ENCODE results near the gene PIP5K1B.

The PIP5K1B gene

DNA sequence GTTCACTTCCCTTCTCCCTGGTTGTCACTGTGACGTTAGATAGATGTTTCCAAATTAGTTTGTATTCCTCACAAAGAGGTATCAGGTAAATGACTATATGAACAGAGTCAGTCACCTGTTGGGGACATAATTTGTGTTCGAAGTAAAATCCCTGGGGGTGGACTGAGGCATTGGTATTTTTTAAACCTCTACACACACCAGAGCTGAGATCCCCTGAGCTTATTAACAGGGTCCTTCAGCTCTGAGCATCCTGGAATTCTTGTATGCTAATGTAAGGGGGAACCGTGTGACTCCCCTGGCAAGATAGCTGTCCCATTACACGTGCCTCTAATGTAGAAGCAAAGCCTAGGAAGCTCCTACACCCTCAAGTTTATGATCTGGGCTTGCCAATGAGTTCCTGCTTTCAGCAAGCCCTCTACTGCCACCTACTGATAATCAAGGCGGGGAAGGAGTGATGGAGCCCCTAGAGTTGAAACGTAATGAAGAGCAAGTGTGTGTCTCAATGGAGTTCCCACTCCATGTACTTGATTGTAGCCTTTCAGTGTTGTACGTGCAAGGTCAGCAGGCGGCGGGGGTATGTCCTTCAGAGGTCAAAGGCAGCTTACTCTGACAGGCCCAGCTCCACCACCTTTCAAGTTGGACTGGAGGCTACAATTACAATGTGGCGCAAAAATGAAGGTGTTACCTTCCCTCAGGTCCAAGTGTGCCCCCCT is 294.5 kb downstream of the PIP5K1B start:
- peak; percentile 76 for DNase-seq
- in situ Hi-C loops (cut with HindIII; ENCODE audit: low pct_ligation_motif_present, low sequenced_read_pairs) = no loop called here
- no peak overlapping the region for H3K4me3 ChIP-seq (ENCODE audit: low read depth, low read length)
- TF ChIP-seq, protein P1, sequence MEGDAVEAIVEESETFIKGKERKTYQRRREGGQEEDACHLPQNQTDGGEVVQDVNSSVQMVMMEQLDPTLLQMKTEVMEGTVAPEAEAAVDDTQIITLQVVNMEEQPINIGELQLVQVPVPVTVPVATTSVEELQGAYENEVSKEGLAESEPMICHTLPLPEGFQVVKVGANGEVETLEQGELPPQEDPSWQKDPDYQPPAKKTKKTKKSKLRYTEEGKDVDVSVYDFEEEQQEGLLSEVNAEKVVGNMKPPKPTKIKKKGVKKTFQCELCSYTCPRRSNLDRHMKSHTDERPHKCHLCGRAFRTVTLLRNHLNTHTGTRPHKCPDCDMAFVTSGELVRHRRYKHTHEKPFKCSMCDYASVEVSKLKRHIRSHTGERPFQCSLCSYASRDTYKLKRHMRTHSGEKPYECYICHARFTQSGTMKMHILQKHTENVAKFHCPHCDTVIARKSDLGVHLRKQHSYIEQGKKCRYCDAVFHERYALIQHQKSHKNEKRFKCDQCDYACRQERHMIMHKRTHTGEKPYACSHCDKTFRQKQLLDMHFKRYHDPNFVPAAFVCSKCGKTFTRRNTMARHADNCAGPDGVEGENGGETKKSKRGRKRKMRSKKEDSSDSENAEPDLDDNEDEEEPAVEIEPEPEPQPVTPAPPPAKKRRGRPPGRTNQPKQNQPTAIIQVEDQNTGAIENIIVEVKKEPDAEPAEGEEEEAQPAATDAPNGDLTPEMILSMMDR (IDR thresholded peaks at IDR 0.05; ENCODE audit: low read depth, low read length, missing control alignments) = peak; percentile 90
- H3K27me3 ChIP-seq (replicated peaks) = no peaks in the 10 kb centered on the region
- no peak overlapping the region for H3K27ac ChIP-seq
- no peaks in the 10 kb centered on the region for H3K36me3 ChIP-seq (replicated peaks)

DNA sequence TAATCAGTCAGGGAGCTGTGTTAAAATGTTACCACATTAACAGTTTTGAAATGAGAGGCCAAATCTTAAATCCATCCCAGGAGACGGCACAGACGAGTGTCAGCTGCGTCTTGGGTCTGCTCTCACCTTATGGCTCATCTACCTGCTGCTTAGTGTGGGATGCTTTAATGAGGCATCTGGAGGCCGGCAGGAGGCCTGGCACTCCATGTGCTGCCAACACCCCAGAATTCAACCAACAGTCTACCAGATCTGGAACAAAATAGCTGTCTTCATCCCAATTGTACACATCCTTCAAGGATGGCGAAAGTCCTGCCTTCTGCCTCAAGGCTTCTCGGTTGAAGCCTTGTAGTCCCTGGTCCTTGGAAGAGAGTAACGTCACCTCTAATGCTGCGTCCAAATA is 296.9 kb downstream of the PIP5K1B start:
- TF ChIP-seq, protein P1 (IDR thresholded peaks at IDR 0.05; ENCODE audit: low read depth, low read length, missing control alignments) = no peak
- Histone ChIP-seq H3K4me3 (ENCODE audit: low read depth, low read length) (no peak overlapping the region), H3K27me3 (replicated peaks) (no peaks in the 10 kb centered on the region), H3K27ac (no peak overlapping the region), H3K36me3 (replicated peaks) (no peaks in the 10 kb centered on the region)
- in situ Hi-C loops (cut with HindIII; ENCODE audit: low pct_ligation_motif_present, low sequenced_read_pairs) = no loop called here
- DNase-seq = no peak

- no peak overlapping the region for H3K4me3 ChIP-seq (ENCODE audit: low read depth, low read length)
- H3K27me3 ChIP-seq (replicated peaks) = no peaks in the 10 kb centered on the region
- no peaks in the 10 kb centered on the region for H3K36me3 ChIP-seq (replicated peaks)
- in situ Hi-C loops (cut with HindIII; ENCODE audit: low pct_ligation_motif_present, low sequenced_read_pairs) = no loop called here
- H3K27ac ChIP-seq = no peak overlapping the region
- DNase-seq = no peak
- TF ChIP-seq, protein P1 (IDR thresholded peaks at IDR 0.05; ENCODE audit: low read depth, low read length, missing control alignments) = no peak
Measured at GRCh38 chr9:69003051-69003450, 298.0 kb downstream of the PIP5K1B start.

DNA sequence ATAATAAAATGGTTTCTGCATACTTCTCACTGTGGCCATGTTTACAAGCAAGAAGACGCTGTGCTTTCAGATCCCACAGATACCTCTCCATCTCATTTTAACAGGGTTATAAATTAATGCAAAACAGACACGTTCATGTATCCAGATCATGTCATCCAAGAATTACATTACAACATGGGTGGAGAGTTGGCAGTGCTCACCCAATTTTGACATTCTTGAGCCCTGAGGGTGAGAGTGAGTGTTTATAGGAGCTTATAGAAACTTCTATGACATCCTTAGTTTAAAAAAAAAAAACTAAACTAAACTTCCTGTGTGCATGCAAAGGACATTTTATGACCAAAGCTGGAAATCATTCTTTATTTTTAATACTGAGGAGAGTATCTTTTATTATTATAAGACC is 299.8 kb downstream of the PIP5K1B start:
- Histone ChIP-seq H3K4me3 (ENCODE audit: low read depth, low read length) (no peak overlapping the region), H3K36me3 (replicated peaks) (no peaks in the 10 kb centered on the region), H3K27me3 (replicated peaks) (no peaks in the 10 kb centered on the region), H3K27ac (no peak overlapping the region)
- DNase-seq = no peak
- in situ Hi-C loops (cut with HindIII; ENCODE audit: low pct_ligation_motif_present, low sequenced_read_pairs) = no loop called here
- TF ChIP-seq, protein P1 (IDR thresholded peaks at IDR 0.05; ENCODE audit: low read depth, low read length, missing control alignments) = no peak

DNA sequence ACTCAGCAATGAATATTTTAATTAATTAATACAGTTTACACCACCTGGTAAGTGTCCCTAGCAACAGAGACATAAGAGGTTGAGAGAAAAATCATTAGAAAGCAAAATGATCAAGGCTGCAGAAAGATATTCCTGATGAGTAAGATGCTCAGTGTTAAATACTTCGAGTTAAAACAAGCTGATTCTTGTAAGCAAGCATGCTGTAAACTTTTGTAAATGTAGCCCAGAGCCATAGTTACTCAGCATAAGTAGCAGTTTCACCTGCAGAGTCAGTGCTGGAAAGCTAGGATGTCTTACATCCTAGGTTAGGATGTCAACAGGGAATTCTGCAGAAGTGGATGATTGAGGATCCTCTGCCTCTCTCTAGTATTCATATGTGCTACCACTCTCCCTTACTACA is 304.7 kb downstream of the PIP5K1B start:
- TF ChIP-seq, protein P1 (IDR thresholded peaks at IDR 0.05; ENCODE audit: low read depth, low read length, missing control alignments) = no peak
- no peaks in the 10 kb centered on the region for H3K27me3 ChIP-seq (replicated peaks)
- no peak for DNase-seq
- H3K36me3 ChIP-seq (replicated peaks) = no peaks in the 10 kb centered on the region
- no peak overlapping the region for H3K27ac ChIP-seq
- H3K4me3 ChIP-seq (ENCODE audit: low read depth, low read length) = no peak overlapping the region
- in situ Hi-C loops (cut with HindIII; ENCODE audit: low pct_ligation_motif_present, low sequenced_read_pairs) = no loop called here
